ENCODE data around the gene UROC1.

DNA sequence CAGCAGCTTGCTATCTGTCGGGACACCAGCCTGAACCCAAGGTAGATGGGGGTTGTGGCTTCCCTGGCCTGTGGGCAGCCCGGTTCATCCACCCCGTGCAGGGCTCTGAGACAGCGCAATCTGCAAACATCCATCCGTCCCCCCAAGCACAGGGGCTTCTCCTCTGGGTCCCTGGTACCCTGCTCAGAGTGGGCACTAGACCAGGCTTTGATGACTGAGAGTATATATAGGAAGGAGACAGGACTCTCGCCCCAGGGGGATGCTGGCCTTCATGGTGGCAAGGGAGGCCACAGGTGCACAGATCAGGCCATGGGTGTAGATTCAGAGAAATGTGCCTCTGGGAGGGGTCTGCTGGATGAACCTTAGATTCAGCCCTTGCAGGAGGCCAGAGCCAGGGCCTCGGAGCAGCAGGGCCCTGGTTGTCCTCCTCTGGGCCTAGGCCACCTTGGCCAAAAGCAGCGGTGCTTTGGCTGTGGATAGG lies 82.6 kb downstream of the UROC1 start:
- TF ChIP-seq SRF (IDR thresholded peaks at IDR 0.05; ENCODE audit: low read depth) (no peak), CEBPB (IDR thresholded peaks at IDR 0.05; ENCODE audit: low read depth) (no peak), POLR2A (IDR thresholded peaks at IDR 0.05; ENCODE audit: borderline replicate concordance, extremely low read depth, insufficient read depth, insufficient read length) (no peak), POLR2AphosphoS5 (IDR thresholded peaks at IDR 0.05; ENCODE audit: low read depth, low read length) (no peak), ELF1 (IDR thresholded peaks at IDR 0.05; ENCODE audit: borderline replicate concordance, low read depth) (no peak), SP1 (IDR thresholded peaks at IDR 0.05; ENCODE audit: low read depth) (no peak), JUND (IDR thresholded peaks at IDR 0.05) (no peak), EZH2 (IDR thresholded peaks at IDR 0.05) (no peak), RAD21 (IDR thresholded peaks at IDR 0.05; ENCODE audit: low read depth) (no peak)
- TF ChIP-seq, protein P1, sequence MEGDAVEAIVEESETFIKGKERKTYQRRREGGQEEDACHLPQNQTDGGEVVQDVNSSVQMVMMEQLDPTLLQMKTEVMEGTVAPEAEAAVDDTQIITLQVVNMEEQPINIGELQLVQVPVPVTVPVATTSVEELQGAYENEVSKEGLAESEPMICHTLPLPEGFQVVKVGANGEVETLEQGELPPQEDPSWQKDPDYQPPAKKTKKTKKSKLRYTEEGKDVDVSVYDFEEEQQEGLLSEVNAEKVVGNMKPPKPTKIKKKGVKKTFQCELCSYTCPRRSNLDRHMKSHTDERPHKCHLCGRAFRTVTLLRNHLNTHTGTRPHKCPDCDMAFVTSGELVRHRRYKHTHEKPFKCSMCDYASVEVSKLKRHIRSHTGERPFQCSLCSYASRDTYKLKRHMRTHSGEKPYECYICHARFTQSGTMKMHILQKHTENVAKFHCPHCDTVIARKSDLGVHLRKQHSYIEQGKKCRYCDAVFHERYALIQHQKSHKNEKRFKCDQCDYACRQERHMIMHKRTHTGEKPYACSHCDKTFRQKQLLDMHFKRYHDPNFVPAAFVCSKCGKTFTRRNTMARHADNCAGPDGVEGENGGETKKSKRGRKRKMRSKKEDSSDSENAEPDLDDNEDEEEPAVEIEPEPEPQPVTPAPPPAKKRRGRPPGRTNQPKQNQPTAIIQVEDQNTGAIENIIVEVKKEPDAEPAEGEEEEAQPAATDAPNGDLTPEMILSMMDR (IDR thresholded peaks at IDR 0.05 in 2 of 3, conservative IDR thresholded peaks at IDR 0.05 in 1 of 3; ENCODE audit: borderline replicate concordance in 1 of 3, insufficient read depth in 1 of 3, low read depth in 2 of 3, low read length in 2 of 3): no peak
- TF ChIP-seq, protein P2, sequence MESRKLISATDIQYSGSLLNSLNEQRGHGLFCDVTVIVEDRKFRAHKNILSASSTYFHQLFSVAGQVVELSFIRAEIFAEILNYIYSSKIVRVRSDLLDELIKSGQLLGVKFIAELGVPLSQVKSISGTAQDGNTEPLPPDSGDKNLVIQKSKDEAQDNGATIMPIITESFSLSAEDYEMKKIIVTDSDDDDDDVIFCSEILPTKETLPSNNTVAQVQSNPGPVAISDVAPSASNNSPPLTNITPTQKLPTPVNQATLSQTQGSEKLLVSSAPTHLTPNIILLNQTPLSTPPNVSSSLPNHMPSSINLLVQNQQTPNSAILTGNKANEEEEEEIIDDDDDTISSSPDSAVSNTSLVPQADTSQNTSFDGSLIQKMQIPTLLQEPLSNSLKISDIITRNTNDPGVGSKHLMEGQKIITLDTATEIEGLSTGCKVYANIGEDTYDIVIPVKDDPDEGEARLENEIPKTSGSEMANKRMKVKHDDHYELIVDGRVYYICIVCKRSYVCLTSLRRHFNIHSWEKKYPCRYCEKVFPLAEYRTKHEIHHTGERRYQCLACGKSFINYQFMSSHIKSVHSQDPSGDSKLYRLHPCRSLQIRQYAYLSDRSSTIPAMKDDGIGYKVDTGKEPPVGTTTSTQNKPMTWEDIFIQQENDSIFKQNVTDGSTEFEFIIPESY (IDR thresholded peaks at IDR 0.05; ENCODE audit: extremely low read depth, insufficient replicate concordance, low read length): no peak
- TF ChIP-seq, protein P3, sequence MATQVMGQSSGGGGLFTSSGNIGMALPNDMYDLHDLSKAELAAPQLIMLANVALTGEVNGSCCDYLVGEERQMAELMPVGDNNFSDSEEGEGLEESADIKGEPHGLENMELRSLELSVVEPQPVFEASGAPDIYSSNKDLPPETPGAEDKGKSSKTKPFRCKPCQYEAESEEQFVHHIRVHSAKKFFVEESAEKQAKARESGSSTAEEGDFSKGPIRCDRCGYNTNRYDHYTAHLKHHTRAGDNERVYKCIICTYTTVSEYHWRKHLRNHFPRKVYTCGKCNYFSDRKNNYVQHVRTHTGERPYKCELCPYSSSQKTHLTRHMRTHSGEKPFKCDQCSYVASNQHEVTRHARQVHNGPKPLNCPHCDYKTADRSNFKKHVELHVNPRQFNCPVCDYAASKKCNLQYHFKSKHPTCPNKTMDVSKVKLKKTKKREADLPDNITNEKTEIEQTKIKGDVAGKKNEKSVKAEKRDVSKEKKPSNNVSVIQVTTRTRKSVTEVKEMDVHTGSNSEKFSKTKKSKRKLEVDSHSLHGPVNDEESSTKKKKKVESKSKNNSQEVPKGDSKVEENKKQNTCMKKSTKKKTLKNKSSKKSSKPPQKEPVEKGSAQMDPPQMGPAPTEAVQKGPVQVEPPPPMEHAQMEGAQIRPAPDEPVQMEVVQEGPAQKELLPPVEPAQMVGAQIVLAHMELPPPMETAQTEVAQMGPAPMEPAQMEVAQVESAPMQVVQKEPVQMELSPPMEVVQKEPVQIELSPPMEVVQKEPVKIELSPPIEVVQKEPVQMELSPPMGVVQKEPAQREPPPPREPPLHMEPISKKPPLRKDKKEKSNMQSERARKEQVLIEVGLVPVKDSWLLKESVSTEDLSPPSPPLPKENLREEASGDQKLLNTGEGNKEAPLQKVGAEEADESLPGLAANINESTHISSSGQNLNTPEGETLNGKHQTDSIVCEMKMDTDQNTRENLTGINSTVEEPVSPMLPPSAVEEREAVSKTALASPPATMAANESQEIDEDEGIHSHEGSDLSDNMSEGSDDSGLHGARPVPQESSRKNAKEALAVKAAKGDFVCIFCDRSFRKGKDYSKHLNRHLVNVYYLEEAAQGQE (IDR thresholded peaks at IDR 0.05; ENCODE audit: low read depth): no peak

All from HCT116 (cell line).